Activated CD8-positive, alpha-beta memory T cell treated with anti-CD3 and anti-CD28 coated beads, Interleukin-2, amount 50 U/mL, for 4 hours (primary cell): ENCODE results near the gene ALOX5AP.

Source experiments
- DNase-seq: peaks from one replicate; pipeline ENCODE4 v3.0.0-alpha.2; 2020

Gene ALOX5AP

GRCh38 chr13:30802501-30802900 is 67.2 kb downstream of the ALOX5AP start:
- DNase-seq: no peak

GRCh38 chr13:30802953-30803478 is 67.7 kb downstream of the ALOX5AP start:
- peak; percentile 84 for DNase-seq

DNA sequence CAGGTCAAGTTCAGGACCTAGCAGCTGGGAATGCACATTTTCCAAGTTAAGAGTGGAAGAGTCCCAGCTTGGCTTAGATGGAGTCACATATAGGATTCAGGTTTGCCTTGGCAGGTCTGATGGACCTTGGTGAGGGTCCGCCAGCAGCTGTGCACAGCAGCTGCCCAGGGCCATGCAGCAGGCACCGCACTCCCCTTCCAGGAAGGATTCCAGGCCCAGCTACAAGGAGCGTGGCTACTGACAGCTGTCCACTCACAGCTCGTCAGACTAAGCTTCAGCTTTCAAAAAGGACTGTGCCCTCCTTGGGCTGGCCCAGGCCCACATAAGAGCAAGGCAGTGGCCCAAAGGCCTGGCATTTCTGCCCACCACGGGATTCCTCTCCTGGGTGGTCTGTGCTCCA is 68.4 kb downstream of the ALOX5AP start:
- DNase-seq: no peak

GRCh38 chr13:30804474-30804873 is 69.1 kb downstream of the ALOX5AP start:
- no peak for DNase-seq

GRCh38 chr13:30805132-30805537 is 69.8 kb downstream of the ALOX5AP start:
- DNase-seq: no peak

GRCh38 chr13:30805603-30806011 is 70.3 kb downstream of the ALOX5AP start:
- no peak for DNase-seq

DNA sequence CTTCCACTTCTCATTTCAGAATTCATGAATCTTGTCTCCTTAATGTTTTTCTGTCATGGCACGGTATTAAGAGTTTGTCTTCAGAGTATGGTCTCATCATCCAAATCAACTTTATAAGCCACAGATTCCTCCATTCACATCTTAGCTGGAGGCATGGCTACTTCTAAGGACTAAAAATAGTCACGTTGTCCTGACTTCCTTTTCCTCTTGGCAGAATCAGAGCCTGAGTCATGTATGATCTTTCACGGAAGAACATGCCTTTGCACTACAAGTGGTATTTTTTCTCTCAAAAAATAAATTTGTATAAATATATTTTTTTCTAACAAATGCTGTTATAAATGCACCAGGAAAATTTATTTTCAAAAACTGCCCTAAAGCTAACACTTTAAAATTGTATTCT is 71.4 kb downstream of the ALOX5AP start:
- DNase-seq: no peak

- no peak for DNase-seq
Observed at GRCh38 chr13:30807392-30807791, 72.0 kb downstream of the ALOX5AP start.

GRCh38 chr13:30808600-30808999 is 73.3 kb downstream of the ALOX5AP start:
- no peak for DNase-seq

DNA sequence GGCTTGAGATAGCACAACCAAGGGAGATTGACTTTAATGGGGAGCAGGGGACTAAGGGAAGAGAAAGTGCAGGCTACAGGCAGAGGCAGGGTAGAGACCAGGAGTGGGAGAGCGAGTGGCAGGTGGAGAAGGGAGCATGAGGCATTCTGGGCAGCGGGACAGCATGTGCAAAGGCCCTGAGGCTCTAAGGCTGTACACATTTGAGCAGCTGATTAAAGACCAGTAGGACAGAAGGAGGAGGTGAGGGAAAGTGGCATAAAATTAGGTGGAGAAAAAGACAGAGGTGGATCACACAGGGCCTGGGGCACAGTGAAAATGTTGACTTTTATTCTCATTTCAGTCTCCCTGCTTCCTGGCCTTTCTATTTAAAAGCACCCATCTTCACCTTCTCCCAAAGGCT is 74.4 kb downstream of the ALOX5AP start:
- DNase-seq: no peak

GRCh38 chr13:30810261-30810701 is 74.9 kb downstream of the ALOX5AP start:
- DNase-seq: no peak

GRCh38 chr13:30810801-30811200 is 75.5 kb downstream of the ALOX5AP start:
- DNase-seq: no peak
